A549 (cell line): ENCODE measurements around the gene MAP2. TPM values are rescaled to one million over a fixed set of nuclear protein-coding genes. Genes with fewer than 3 reads are reported as not detected.

Experiments used
- ATAC-seq, 2 experiments: fragments of 200-7000 bp in 1 of 2; fragments of >200 bp in 1 of 2; cut with Nextera tagmentation in 1 of 2; cut with Tn5 transposase in 1 of 2; 3 replicates each; pipeline versions ENCODE4 v1.8.0 to v1.9.1; 2018 to 2020; ENCODE audit warnings: mild to moderate bottlenecking in 1 of 2, moderate library complexity in 1 of 2
- CTCF ChIA-PET: fragments of 300-600 bp; sonication (Branson Sonifier 250); formaldehyde crosslinking; extraction: SDS; loops from one replicate; lab custom pipeline; 2021; ENCODE audit warnings: antibody characterized with exemption, inconsistent platforms; lab: Yijun Ruan, JAX
- POLR2A ChIA-PET: fragments of 350-600 bp; formaldehyde crosslinking; extraction: SDS; loops from one replicate; lab custom pipeline; 2021; ENCODE audit warnings: antibody characterized with exemption, inconsistent platforms; lab: Yijun Ruan, JAX
- DNase-seq, 2 experiments: peaks; one replicate each; pipeline versions ENCODE4 v3.0.0 to v3.0.0-alpha.2; 2011 to 2016; ENCODE audit warnings: low read depth in 1 of 2, low spot score in 1 of 2
- FAIRE-seq: peaks from 2 replicates; lab custom pipeline; 2011; peaks lifted over from hg19 to GRCh38; lab: Jason Lieb, UNC
- H3K27ac ChIP-seq, 2 experiments: fragments of >200 bp; sonication (Bioruptor Twin); formaldehyde crosslinking; 3 replicates each; pipeline ENCODE4 v1.5.1; 2016 to 2017
- H3K4me1 ChIP-seq: fragments of >200 bp; sonication (Bioruptor Twin); formaldehyde crosslinking; 3 replicates; pipeline ENCODE4 v1.6.1; 2016
- H3K4me2 ChIP-seq: fragments of >200 bp; sonication (Bioruptor Twin); formaldehyde crosslinking; 3 replicates; pipeline ENCODE4 v1.6.1; 2016
- H3K4me3 ChIP-seq: fragments of >200 bp; sonication (Bioruptor Twin); formaldehyde crosslinking; 3 replicates; pipeline ENCODE4 v1.5.1; 2016
- H3K9me3 ChIP-seq: fragments of >200 bp; sonication (Bioruptor Twin); formaldehyde crosslinking; 3 replicates; pipeline ENCODE4 v1.6.1; 2016
- CBX8 ChIP-seq: fragments of 200-600 bp; sonication (generic); IDR thresholded peaks from 2 replicates; pipeline ENCODE4 v1.6.1; 2016
- CEBPB ChIP-seq, 2 experiments: fragments of >200 bp in 1 of 2; sonication (Bioruptor Twin) in 1 of 2; formaldehyde crosslinking in 1 of 2; IDR thresholded peaks; 2 replicates each; pipeline ENCODE4 v1.6.1; 2012 to 2016
- CHD4 ChIP-seq: fragments of 200-600 bp; sonication (generic); IDR thresholded peaks from 2 replicates; pipeline ENCODE4 v1.6.1; 2016; ENCODE audit warnings: antibody characterized with exemption, mild to moderate bottlenecking, borderline replicate concordance
- EHMT2 ChIP-seq: fragments of 200-600 bp; sonication (generic); IDR thresholded peaks from 2 replicates; pipeline ENCODE4 v1.6.1; 2016; ENCODE audit warnings: antibody characterized with exemption, low read depth, mild to moderate bottlenecking, moderate library complexity
- FOXS1 ChIP-seq: fragments of 250-450 bp; sonication (Bioruptor Pico); IDR thresholded peaks from 2 replicates; pipeline ENCODE4 v1.5.0; 2020; ENCODE audit warnings: mild to moderate bottlenecking, moderate library complexity
- GATA3 ChIP-seq: IDR thresholded peaks from 2 replicates; pipeline ENCODE4 v1.6.1; 2012; ENCODE audit warnings: borderline replicate concordance
- HDAC2 ChIP-seq: fragments of 200-600 bp; sonication (generic); IDR thresholded peaks from 2 replicates; pipeline ENCODE4 v1.6.1; 2016
- HOXA7 ChIP-seq: fragments of 250-450 bp; sonication (Bioruptor Pico); IDR thresholded peaks from 2 replicates; pipeline ENCODE4 v1.5.0; 2020; ENCODE audit warnings: mild to moderate bottlenecking, moderate library complexity
- HOXB5 ChIP-seq: fragments of 250-450 bp; sonication (Bioruptor Pico); IDR thresholded peaks from 2 replicates; pipeline ENCODE4 v1.5.0; 2020; ENCODE audit warnings: mild to moderate bottlenecking, moderate library complexity
- JUN ChIP-seq, 2 experiments: fragments of >200 bp; sonication (Bioruptor Twin); formaldehyde crosslinking; IDR thresholded peaks; 2 replicates in 1 of 2; 3 replicates in 1 of 2; pipeline ENCODE4 v1.6.1; 2016 to 2017
- MAFK ChIP-seq: fragments of 450-650 bp; IDR thresholded peaks from 2 replicates; pipeline ENCODE4 v1.6.1; 2014; ENCODE audit not compliant: partially characterized antibody
- MAZ ChIP-seq: fragments of 150-350 bp; IDR thresholded peaks from 2 replicates; pipeline ENCODE4 v1.6.1; 2014; ENCODE audit warnings: antibody characterized with exemption, low read depth, low read length, borderline replicate concordance
- NR3C1 ChIP-seq: fragments of >200 bp; sonication (Bioruptor Twin); formaldehyde crosslinking; IDR thresholded peaks from 3 replicates; pipeline ENCODE4 v1.6.1; 2017
- RAD21 ChIP-seq, 2 experiments: fragments of >200 bp in 1 of 2; sonication (Bioruptor Twin) in 1 of 2; formaldehyde crosslinking in 1 of 2; IDR thresholded peaks in 1 of 2; conservative IDR thresholded peaks in 1 of 2; 2 replicates in 1 of 2; 3 replicates in 1 of 2; pipeline ENCODE4 v1.6.1; 2012 to 2018; ENCODE audit warnings: inconsistent platforms in 1 of 2
- RNF2 ChIP-seq: fragments of 200-600 bp; sonication (generic); IDR thresholded peaks from 2 replicates; pipeline ENCODE4 v1.6.1; 2016; ENCODE audit warnings: low read depth, mild to moderate bottlenecking, antibody characterized with exemption, moderate library complexity, borderline replicate concordance
- TP53 ChIP-seq: fragments of 250-450 bp; sonication (Bioruptor Pico); IDR thresholded peaks from 2 replicates; pipeline ENCODE4 v1.5.0; 2021; ENCODE audit warnings: mild to moderate bottlenecking, moderate library complexity
- ZSCAN20 ChIP-seq: fragments of 250-450 bp; sonication (Bioruptor Pico); IDR thresholded peaks from 2 replicates; pipeline ENCODE4 v1.8.0; 2022; ENCODE audit warnings: mild to moderate bottlenecking, moderate library complexity
- WGBS: methylation state at CpG from one replicate; pipeline ENCODE4 v1.1.6; 2017; ENCODE audit errors: missing lambda C conversion rate; 5-methylcytosine and 5-hydroxymethylcytosine counted together
- polyA plus RNA-seq, 4 experiments: library from polyadenylated mRNA; depleted of rRNA in 3 of 4; stranded (reverse); fragments of >200 nt; fragmentation: RNase III in 1 of 4; extraction: RNeasy Plus Mini Kit Qiagen cat#74134 plus additional on column Dnase treatment in 1 of 4; gene quantifications; 2 replicates in 3 of 4; 3 replicates in 1 of 4; pipeline ENCODE4 v1.2.3, GENCODE V29; 2011 to 2017
- TF ChIP-seq, protein P1 (sequence below): fragments of 450-650 bp; IDR thresholded peaks from 2 replicates; pipeline ENCODE4 v1.6.1; 2014; ENCODE audit warnings: antibody characterized with exemption
- TF ChIP-seq, protein P2 (sequence below): fragments of 150-350 bp; IDR thresholded peaks from 2 replicates; pipeline ENCODE4 v1.6.1; 2014; ENCODE audit warnings: low read depth, mild to moderate bottlenecking, low read length
- TF ChIP-seq, protein P3 (sequence below): IDR thresholded peaks from 2 replicates; pipeline ENCODE4 v1.6.1; 2012
- TF ChIP-seq, protein P4 (sequence below): IDR thresholded peaks from 2 replicates; pipeline ENCODE4 v1.6.1; 2012; ENCODE audit warnings: low read depth, borderline replicate concordance
- TF ChIP-seq, protein P5 (sequence below): IDR thresholded peaks from 2 replicates; pipeline ENCODE4 v1.6.1; 2012

The MAP2 gene
- polyA plus RNA-seq, 2 of the 4 experiments (the other 2 are of a cell fraction), result 0.53 to 1.8 TPM

DNA sequence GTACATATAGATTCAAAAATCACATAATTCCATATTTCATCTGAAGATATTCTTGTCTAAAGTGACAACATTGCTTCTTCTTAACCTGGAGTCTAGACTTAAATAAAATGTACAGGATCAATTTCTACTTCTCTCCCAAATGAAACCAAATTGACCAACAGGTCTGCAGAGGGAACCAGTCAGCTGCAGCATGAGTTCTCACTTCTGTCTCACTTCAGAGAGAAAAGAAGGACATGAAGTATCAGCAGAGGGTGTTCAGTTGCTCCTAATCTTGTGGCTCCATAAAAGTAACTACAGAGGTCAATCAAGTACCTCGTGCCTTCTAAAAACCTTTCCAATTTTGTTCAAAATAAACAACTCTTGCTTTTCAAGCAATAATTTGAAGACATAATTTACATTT is 47.2 kb upstream of the MAP2 start:
- H3K9me3 ChIP-seq, result peaks cover 25% of the 10 kb centered on the region
- 11% methylated on average over 1 of the region's 1 CpG for WGBS
- TF ChIP-seq, protein P1, sequence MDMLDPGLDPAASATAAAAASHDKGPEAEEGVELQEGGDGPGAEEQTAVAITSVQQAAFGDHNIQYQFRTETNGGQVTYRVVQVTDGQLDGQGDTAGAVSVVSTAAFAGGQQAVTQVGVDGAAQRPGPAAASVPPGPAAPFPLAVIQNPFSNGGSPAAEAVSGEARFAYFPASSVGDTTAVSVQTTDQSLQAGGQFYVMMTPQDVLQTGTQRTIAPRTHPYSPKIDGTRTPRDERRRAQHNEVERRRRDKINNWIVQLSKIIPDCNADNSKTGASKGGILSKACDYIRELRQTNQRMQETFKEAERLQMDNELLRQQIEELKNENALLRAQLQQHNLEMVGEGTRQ, result no peak
- no peak for TF ChIP-seq MAZ
- TF ChIP-seq HOXB5, result no peak
- no peak for TF ChIP-seq HOXA7 (CRISPR knock-in tag)
- no peak for TF ChIP-seq RAD21 (conservative IDR thresholded peaks at IDR 0.05 in 1 of 2, IDR thresholded peaks at IDR 0.05 in 1 of 2)
- no peak for TF ChIP-seq ZSCAN20
- TF ChIP-seq, protein P2, sequence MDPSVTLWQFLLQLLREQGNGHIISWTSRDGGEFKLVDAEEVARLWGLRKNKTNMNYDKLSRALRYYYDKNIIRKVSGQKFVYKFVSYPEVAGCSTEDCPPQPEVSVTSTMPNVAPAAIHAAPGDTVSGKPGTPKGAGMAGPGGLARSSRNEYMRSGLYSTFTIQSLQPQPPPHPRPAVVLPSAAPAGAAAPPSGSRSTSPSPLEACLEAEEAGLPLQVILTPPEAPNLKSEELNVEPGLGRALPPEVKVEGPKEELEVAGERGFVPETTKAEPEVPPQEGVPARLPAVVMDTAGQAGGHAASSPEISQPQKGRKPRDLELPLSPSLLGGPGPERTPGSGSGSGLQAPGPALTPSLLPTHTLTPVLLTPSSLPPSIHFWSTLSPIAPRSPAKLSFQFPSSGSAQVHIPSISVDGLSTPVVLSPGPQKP, result no peak
- no peak for TF ChIP-seq CEBPB (IDR thresholded peaks at IDR 0.05)
- TF ChIP-seq CBX8, result no peak
- TF ChIP-seq EHMT2, result no peak
- TF ChIP-seq MAFK, result no peak
- no peak for TF ChIP-seq TP53 (CRISPR knock-in tag)
- TF ChIP-seq, all 56 proteins: peak for 0
- no peaks in the 10 kb centered on the region for H3K4me1 ChIP-seq
- no peak overlapping the region for H3K4me2 ChIP-seq
- DNase-seq, result no peak
- ChIA-PET POLR2A (no interaction called here), CTCF (no interaction called here)
- FAIRE-seq, result no peak
- H3K27ac ChIP-seq, result no peak overlapping the region
- H3K4me3 ChIP-seq, result no peak overlapping the region
- no peak for ATAC-seq

DNA sequence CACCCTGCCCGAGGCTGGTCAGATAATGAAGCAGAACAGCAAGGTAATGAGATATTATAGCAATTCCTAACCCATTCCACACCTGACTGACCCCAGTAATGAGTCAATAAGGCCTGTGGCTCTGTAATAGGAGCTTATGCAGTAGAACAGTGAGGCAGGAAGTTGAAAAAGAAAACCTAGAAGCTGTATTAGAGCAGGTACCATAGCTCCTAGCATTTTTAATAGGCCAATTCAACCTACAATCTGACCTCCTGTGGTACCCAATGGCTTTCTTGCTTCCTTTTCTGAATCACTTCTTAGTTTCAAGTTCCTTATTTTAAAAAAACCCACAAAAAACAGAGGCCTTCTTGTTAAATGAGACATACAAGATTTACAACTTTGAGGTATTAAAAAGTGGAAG is 43.6 kb upstream of the MAP2 start:
- no peak for ATAC-seq
- DNase-seq, result no peak
- 0% methylated on average over 1 of the region's 1 CpG for WGBS
- no peak for FAIRE-seq
- no peak overlapping the region for H3K27ac ChIP-seq
- H3K4me2 ChIP-seq, result no peak overlapping the region
- CTCF ChIA-PET, result interaction anchor here (0.9 to 1.2 kb wide), 2 partner anchors 10 to 46 kb away, joined by 3 to 5 read pairs; no protein-coding TSS in a partner anchor
- H3K4me1 ChIP-seq, result peaks cover 11% of the 10 kb centered on the region; the same call in 1 of the 3 replicates
- no peak overlapping the region for H3K4me3 ChIP-seq
- POLR2A ChIA-PET, result no interaction called here
- TF ChIP-seq NR3C1 (no peak), CHD4 (no peak), FOXS1 (no peak), GATA3 (no peak), RNF2 (no peak), TP53 (CRISPR knock-in tag) (no peak)
- H3K9me3 ChIP-seq, result peaks cover 17% of the 10 kb centered on the region

DNA sequence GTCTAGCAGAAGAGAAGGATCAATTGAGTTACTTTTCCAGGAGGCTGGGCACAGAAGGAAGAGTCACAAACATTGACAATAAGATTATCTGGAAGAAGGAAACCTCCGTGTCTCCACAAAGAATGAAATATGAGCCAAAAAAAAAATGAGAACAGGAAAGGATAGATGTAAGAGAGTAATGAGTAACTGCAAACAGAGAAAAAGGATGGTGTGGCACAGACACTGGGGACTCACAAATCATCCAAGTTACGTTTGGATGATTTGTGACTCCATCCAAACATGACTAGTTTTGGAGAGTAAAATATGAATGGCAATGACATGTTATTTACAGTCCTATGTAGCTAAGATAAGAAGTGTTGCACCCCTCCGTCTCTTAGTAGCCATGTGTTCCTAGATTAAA is 42.8 kb upstream of the MAP2 start:
- no peak overlapping the region for H3K27ac ChIP-seq
- DNase-seq, result no peak
- H3K4me3 ChIP-seq, result no peak overlapping the region
- H3K4me2 ChIP-seq, result no peak overlapping the region
- FAIRE-seq, result no peak
- POLR2A ChIA-PET, result no interaction called here
- TF ChIP-seq, protein P3, sequence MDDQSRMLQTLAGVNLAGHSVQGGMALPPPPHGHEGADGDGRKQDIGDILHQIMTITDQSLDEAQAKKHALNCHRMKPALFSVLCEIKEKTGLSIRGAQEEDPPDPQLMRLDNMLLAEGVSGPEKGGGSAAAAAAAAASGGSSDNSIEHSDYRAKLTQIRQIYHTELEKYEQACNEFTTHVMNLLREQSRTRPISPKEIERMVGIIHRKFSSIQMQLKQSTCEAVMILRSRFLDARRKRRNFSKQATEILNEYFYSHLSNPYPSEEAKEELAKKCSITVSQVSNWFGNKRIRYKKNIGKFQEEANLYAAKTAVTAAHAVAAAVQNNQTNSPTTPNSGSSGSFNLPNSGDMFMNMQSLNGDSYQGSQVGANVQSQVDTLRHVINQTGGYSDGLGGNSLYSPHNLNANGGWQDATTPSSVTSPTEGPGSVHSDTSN, result no peak
- TF ChIP-seq, protein P4, sequence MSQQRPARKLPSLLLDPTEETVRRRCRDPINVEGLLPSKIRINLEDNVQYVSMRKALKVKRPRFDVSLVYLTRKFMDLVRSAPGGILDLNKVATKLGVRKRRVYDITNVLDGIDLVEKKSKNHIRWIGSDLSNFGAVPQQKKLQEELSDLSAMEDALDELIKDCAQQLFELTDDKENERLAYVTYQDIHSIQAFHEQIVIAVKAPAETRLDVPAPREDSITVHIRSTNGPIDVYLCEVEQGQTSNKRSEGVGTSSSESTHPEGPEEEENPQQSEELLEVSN, result no peak
- TF ChIP-seq, protein P2, result no peak
- TF ChIP-seq HDAC2 (no peak), CEBPB (IDR thresholded peaks at IDR 0.05) (no peak), HOXB5 (no peak), JUN (IDR thresholded peaks at IDR 0.05) (no peak)
- TF ChIP-seq, protein P5, sequence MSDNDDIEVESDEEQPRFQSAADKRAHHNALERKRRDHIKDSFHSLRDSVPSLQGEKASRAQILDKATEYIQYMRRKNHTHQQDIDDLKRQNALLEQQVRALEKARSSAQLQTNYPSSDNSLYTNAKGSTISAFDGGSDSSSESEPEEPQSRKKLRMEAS, result no peak
- TF ChIP-seq, all 56 proteins: peak for 0
- no peak for ATAC-seq
- CTCF ChIA-PET, result no interaction called here
- peaks cover 10% of the 10 kb centered on the region for H3K9me3 ChIP-seq
- WGBS, result 38% methylated on average over 3 of the region's 3 CpGs
- peaks cover 11% of the 10 kb centered on the region; the same call in 1 of the 3 replicates for H3K4me1 ChIP-seq
